Measurements from ENCODE around the gene EXOC3L4. TPM values are rescaled to one million over a fixed set of nuclear protein-coding genes. Genes with fewer than 3 reads are reported as not detected.

The EXOC3L4 gene
- total and polyA plus RNA-seq, 9 of the 15 experiments (the other 6 are each of a cell fraction or from before 2014, with no cell fraction given) = 0.10 to 6.7 (median 0.98) TPM; not detected in 1

- no peak for TF ChIP-seq ATF1 (CRISPR knock-in tag; IDR thresholded peaks at IDR 0.05)
- 0 out of 2 replicates have a peak, but pooled peaks have one; percentile 31 for TF ChIP-seq ATF1 (tag; IDR thresholded peaks at IDR 0.05)
- no peak for TF ChIP-seq USF1 (CRISPR knock-in tag; IDR thresholded peaks at IDR 0.05)
- TF ChIP-seq BHLHE40 (IDR thresholded peaks at IDR 0.05; ENCODE audit: low read length) = 0 out of 2 replicates have a peak, but pooled peaks have one; percentile 2
- peak; percentile 80; the same call in 1 of the 2 replicates for TF ChIP-seq ZNF592 (IDR thresholded peaks at IDR 0.05)
- TF ChIP-seq BRF2 (IDR thresholded peaks at IDR 0.05; ENCODE audit: borderline replicate concordance, insufficient read depth, insufficient read length) = no peak
- TF ChIP-seq SMARCC2 (IDR thresholded peaks at IDR 0.05; ENCODE audit: low read depth) = no peak; the same call in 1 of the 2 replicates
- TF ChIP-seq CEBPB (tag; IDR thresholded peaks at IDR 0.05) = no peak
- no peak for TF ChIP-seq ZNF785 (CRISPR knock-in tag; IDR thresholded peaks at IDR 0.05)
- no peak for TF ChIP-seq POLR2AphosphoS2 (IDR thresholded peaks at IDR 0.05; ENCODE audit: low read length)
- no peak for TF ChIP-seq SMARCA5 (IDR thresholded peaks at IDR 0.05)
- no peak for TF ChIP-seq E2F6 (IDR thresholded peaks at IDR 0.05; ENCODE audit: borderline replicate concordance in 1 of 2, extremely low read depth in 1 of 2, insufficient read depth in 1 of 2, insufficient read length in 1 of 2, low read depth in 1 of 2, low read length in 1 of 2, poor library complexity in 1 of 2, severe bottlenecking in 1 of 2)
- peak; percentile 71 for TF ChIP-seq NFIC (IDR thresholded peaks at IDR 0.05)
- TF ChIP-seq TAF15 (IDR thresholded peaks at IDR 0.05; ENCODE audit: low read depth, low read length) = no peak
- TF ChIP-seq TEAD4 (IDR thresholded peaks at IDR 0.05; ENCODE audit: low read length) = peak; percentile 81
- no peak for TF ChIP-seq TEAD4 (CRISPR knock-in tag; IDR thresholded peaks at IDR 0.05; ENCODE audit: borderline replicate concordance)
- no peak for TF ChIP-seq RAD51 (IDR thresholded peaks at IDR 0.05; ENCODE audit: borderline replicate concordance, low read depth)
- peak; percentile 59; the same call in 1 of the 2 replicates for TF ChIP-seq SMARCE1 (IDR thresholded peaks at IDR 0.05)
- no peak for TF ChIP-seq ARID3B (CRISPR knock-in tag; IDR thresholded peaks at IDR 0.05; ENCODE audit: borderline replicate concordance)
Observed at GRCh38 chr14:103109535-103110441, 15.3 kb downstream of the EXOC3L4 start (continued).
